Heart left ventricle (tissue), 13 donors: Measurements from ENCODE around the gene MAPK14.

Experiments
- CTCF ChIP-seq, 12 donors: fragments of 200-600 bp; sonication (generic) in 4 of 12; IDR thresholded peaks; one replicate each; pipeline versions ENCODE4 v1.5.0 to v1.8.0; 2018 to 2022; ENCODE audit warnings: antibody characterized with exemption in 12 of 12, mild to moderate bottlenecking in 5 of 12
- POLR2A ChIP-seq, 2 donors: fragments of 450-650 bp; IDR thresholded peaks; one replicate each; pipeline ENCODE4 v1.6.1; 2017; ENCODE audit warnings: antibody characterized with exemption in 2 of 2, mild to moderate bottlenecking in 2 of 2, moderate library complexity in 2 of 2
- donor health status: ischemic (EF 13 %, LVEDD 7.1; RV severe dilation, severe dysfunction).
- donor health status: DM: no; HTN: yes; CAD: no.
- donor health status: DM: no; HTN: no; CAD: no.
- donor health status: ischemic (EF 25% LVEDD 6.9; RV normal size, moderate dysfunction).
- donor health status: ischemic (EF 25% LVEDD 5.7; RV mildly dilated, moderate dysfunction).
- donor health status: ischemic (EF 35%, LVEDD 5.7; RV mildly dilated, moderate dysfunction).
- donor health status: nonischemic (EF 11% LVEDD 7.7; RV severe dilation, severe dysfunction).
- donor health status: DM: yes; HTN: yes; CAD: no.
- donor health status: PGD.
- donor health status: ischemic (EF 29% LVEDD 5.4; RV normal size, mild dysfunction).
- donor health status: nonischemic (EF 23%, LVEDD 6.1; RV moderate dilation, normal function).

- TF ChIP-seq CTCF (IDR thresholded peaks at IDR 0.05) (no peak), POLR2A (IDR thresholded peaks at IDR 0.05) (no peak)
Measured at GRCh38 chr6:36131511-36132245, 104.1 kb downstream of the MAPK14 start.
